ENCODE data around the gene TBC1D22A. TPM values are rescaled to one million over a fixed set of nuclear protein-coding genes. Genes with fewer than 3 reads are reported as not detected.

TBC1D22A gene
- total RNA-seq, 3 donors from 2014 or later: 35.6 to 51.9 (median 41.8) TPM

GRCh38 chr22:47195484-47196165 is 433.2 kb downstream of the TBC1D22A start:
- intact Hi-C loops (cut with DNase I, micrococcal nuclease): no loop called here
- TF ChIP-seq CTCF (IDR thresholded peaks at IDR 0.05): no peak
- H3K4me3 ChIP-seq: no peak overlapping the region
- ATAC-seq (no peak), DNase-seq (no peak)
- no peaks in the 10 kb centered on the region for H3K36me3 ChIP-seq (ENCODE audit: low read depth)
- H3K9me3 ChIP-seq: no peaks in the 10 kb centered on the region
- peaks cover 6% of the 10 kb centered on the region for H3K4me1 ChIP-seq (ENCODE audit: low read depth)

GRCh38 chr22:47196166-47196849 is 433.9 kb downstream of the TBC1D22A start:
- H3K4me3 ChIP-seq: no peak overlapping the region
- no peak for DNase-seq
- no peaks in the 10 kb centered on the region for H3K9me3 ChIP-seq
- H3K4me1 ChIP-seq (ENCODE audit: low read depth): peaks cover 6% of the 10 kb centered on the region
- no peaks in the 10 kb centered on the region for H3K36me3 ChIP-seq (ENCODE audit: low read depth)
- TF ChIP-seq CTCF (IDR thresholded peaks at IDR 0.05): no peak
- intact Hi-C loops (cut with DNase I, micrococcal nuclease): no loop called here
- no peak for ATAC-seq

GRCh38 chr22:47196881-47197772 is 434.7 kb downstream of the TBC1D22A start:
- intact Hi-C loops (cut with DNase I, micrococcal nuclease): no loop called here
- Histone ChIP-seq H3K9me3 (no peaks in the 10 kb centered on the region), H3K4me1 (ENCODE audit: low read depth) (peaks cover 6% of the 10 kb centered on the region), H3K4me3 (no peak overlapping the region), H3K36me3 (ENCODE audit: low read depth) (no peaks in the 10 kb centered on the region)
- no peak for TF ChIP-seq CTCF (IDR thresholded peaks at IDR 0.05)
- no peak for ATAC-seq
- DNase-seq: no peak

GRCh38 chr22:47197773-47198500 is 435.5 kb downstream of the TBC1D22A start:
- ATAC-seq (no peak), DNase-seq (no peak)
- Histone ChIP-seq H3K9me3 (no peaks in the 10 kb centered on the region), H3K36me3 (ENCODE audit: low read depth) (no peaks in the 10 kb centered on the region), H3K4me3 (no peak overlapping the region), H3K4me1 (ENCODE audit: low read depth) (peaks cover 6% of the 10 kb centered on the region)
- TF ChIP-seq CTCF (IDR thresholded peaks at IDR 0.05): no peak
- intact Hi-C loops (cut with DNase I, micrococcal nuclease): no loop called here

- H3K4me1 ChIP-seq (ENCODE audit: low read depth): peaks cover 1% of the 10 kb centered on the region
- no peaks in the 10 kb centered on the region for H3K36me3 ChIP-seq (ENCODE audit: low read depth)
- H3K9me3 ChIP-seq: no peaks in the 10 kb centered on the region
- TF ChIP-seq CTCF (IDR thresholded peaks at IDR 0.05): no peak
- H3K4me3 ChIP-seq: no peak overlapping the region
- ATAC-seq (no peak), DNase-seq (no peak)
- intact Hi-C loops (cut with DNase I, micrococcal nuclease): no loop called here
Observed at GRCh38 chr22:47198801-47199251, 436.4 kb downstream of the TBC1D22A start.
